NCI-H2227 treated with DMSO at 0.1 percent for 48 hours (cell line): Measurements from ENCODE around the gene RHOA.
A peak's percentile ranks its signal among the peaks of the same experiment; 100 is the strongest.

Source experiments
- DNase-seq: peaks from one replicate; lab custom pipeline; 2025; lab: John Stamatoyannopoulos, UW

RHOA gene

GRCh38 chr3:49411968-49412631 lies at the start of gene RHOA, which contains the start of gene TCTA:
Gene RHOA (minus strand): TSS chr3:49411976. CDS start chr3:49375589, 36,387 bp downstream.
Gene TCTA (plus strand): TSS chr3:49412423. CDS start chr3:49412427, 4 bp downstream.
- DNase-seq = peak; percentile 94

- no peak for DNase-seq
Measured at GRCh38 chr3:49460956-49461355, 49.2 kb upstream of the RHOA start.

GRCh38 chr3:49460188-49460890 lies 48.6 kb upstream of the RHOA start:
- no peak for DNase-seq

GRCh38 chr3:49456466-49456865 lies 44.7 kb upstream of the RHOA start:
- no peak for DNase-seq

GRCh38 chr3:49454898-49455681 lies 43.3 kb upstream of the RHOA start:
- no peak for DNase-seq

- no peak for DNase-seq
Measured at GRCh38 chr3:49454458-49454857, 42.7 kb upstream of the RHOA start.

GRCh38 chr3:49453621-49454020 lies 41.8 kb upstream of the RHOA start:
- DNase-seq = no peak

- no peak for DNase-seq
Measured at GRCh38 chr3:49445391-49445790, 33.6 kb upstream of the RHOA start.

- DNase-seq = no peak
Measured at GRCh38 chr3:49434731-49435130, 23.0 kb upstream of the RHOA start.

- no peak for DNase-seq
Measured at GRCh38 chr3:49428752-49429080, 16.9 kb upstream of the RHOA start.

- DNase-seq = no peak
Measured at GRCh38 chr3:49427586-49427985, 15.8 kb upstream of the RHOA start.

- DNase-seq = no peak
Measured at GRCh38 chr3:49424816-49425215, 13.0 kb upstream of the RHOA start.

GRCh38 chr3:49422379-49423248 lies 10.8 kb upstream of the RHOA start, which contains the start of gene AMT:
Gene AMT (minus strand): TSS chr3:49422473. CDS start chr3:49422450, 23 bp downstream.
- peak; percentile 27 for DNase-seq

GRCh38 chr3:49421890-49422378 lies 10.2 kb upstream of the RHOA start:
- no peak for DNase-seq

GRCh38 chr3:49417516-49418120 lies 5.8 kb upstream of the RHOA start:
- no peak for DNase-seq

- DNase-seq = no peak
Measured at GRCh38 chr3:49416867-49417266, 5.1 kb upstream of the RHOA start.

- no peak for DNase-seq
Measured at GRCh38 chr3:49415931-49416601, 4.3 kb upstream of the RHOA start.

- no peak for DNase-seq
Measured at GRCh38 chr3:49414753-49415152, 3.0 kb upstream of the RHOA start.

- DNase-seq = no peak
Measured at GRCh38 chr3:49413338-49413734, 1.6 kb upstream of the RHOA start.

GRCh38 chr3:49412632-49413337 lies 1.0 kb upstream of the RHOA start:
- no peak for DNase-seq
